B cell (primary cell): ENCODE results near the gene MGST1. TPM values are rescaled to one million over a fixed set of nuclear protein-coding genes. Genes with fewer than 3 reads are reported as not detected.

ENCODE experiments used
- ATAC-seq: fragments of 200-7000 bp; cut with Tn5 transposase; one replicate; pipeline ENCODE4 v1.10.0; 2021; ENCODE audit warnings: low read depth, mild to moderate bottlenecking, moderate number of reproducible peaks, moderate library complexity
- CTCF ChIA-PET: fragments of 350-600 bp; sonication (Branson Sonifier 250); formaldehyde crosslinking; loops from one replicate; lab custom pipeline; 2021; ENCODE audit warnings: antibody characterized with exemption, inconsistent platforms; lab: Charles Lee
- POLR2A ChIA-PET: fragments of 350-600 bp; sonication (Branson Sonifier 250); formaldehyde crosslinking; loops from one replicate; lab custom pipeline; 2021; ENCODE audit warnings: antibody characterized with exemption; lab: Charles Lee
- DNase-seq: peaks from one replicate; pipeline ENCODE4 v3.0.0; 2013
- H2AFZ ChIP-seq: 2 replicates; pipeline ENCODE4 v1.6.1; 2012; ENCODE audit warnings: mild to moderate bottlenecking, low read depth, low read length; ENCODE audit not compliant: insufficient read depth, poor library complexity, severe bottlenecking
- H3K27ac ChIP-seq, 2 donors: 1 replicate in 1 of 2; 2 replicates in 1 of 2; pipeline ENCODE4 v1.5.1; 2012 to 2013; ENCODE audit warnings: low read length in 2 of 2, mild to moderate bottlenecking in 2 of 2, moderate library complexity in 1 of 2
- H3K27me3 ChIP-seq, 4 experiments: fragments of 200-600 bp in 1 of 4; sonication (generic) in 1 of 4; replicated peaks in 1 of 4; 1 replicate in 2 of 4; 2 replicates in 2 of 4; pipeline versions ENCODE4 v1.6.1 to v1.7.0; 2013 to 2016; ENCODE audit warnings: low read length in 3 of 4, mild to moderate bottlenecking in 2 of 4, mixed read lengths in 1 of 4, moderate library complexity in 1 of 4; ENCODE audit not compliant: insufficient read depth in 4 of 4, control insufficient read depth in 3 of 4; ENCODE audit errors: control extremely low read depth in 1 of 4
- H3K36me3 ChIP-seq, 2 experiments: replicated peaks in 1 of 2; 1 replicate in 1 of 2; 2 replicates in 1 of 2; pipeline versions ENCODE4 v1.6.1 to v1.7.1; 2013; ENCODE audit warnings: low read length in 1 of 2; ENCODE audit not compliant: insufficient read depth in 2 of 2, control insufficient read depth in 1 of 2; ENCODE audit errors: control extremely low read depth in 1 of 2, extremely low read depth in 1 of 2
- H3K4me1 ChIP-seq, 2 donors: fragments of 200-600 bp in 1 of 2; sonication (generic) in 1 of 2; 1 replicate in 1 of 2; 2 replicates in 1 of 2; pipeline versions ENCODE4 v1.5.1 to v1.6.1; 2013 to 2017; ENCODE audit warnings: low read length in 2 of 2; ENCODE audit not compliant: control insufficient read depth in 2 of 2, insufficient read depth in 2 of 2
- H3K4me2 ChIP-seq: replicated peaks from 2 replicates; pipeline ENCODE3; 2012; ENCODE audit warnings: mild to moderate bottlenecking, low read depth, low read length; ENCODE audit not compliant: poor library complexity, severe bottlenecking
- H3K4me3 ChIP-seq, 5 experiments: fragments of 200-600 bp in 1 of 5; sonication (generic) in 1 of 5; 1 replicate in 3 of 5; 2 replicates in 2 of 5; pipeline versions ENCODE4 v1.5.1 to v1.7.0; 2011 to 2016; ENCODE audit warnings: low read length in 4 of 5, mild to moderate bottlenecking in 4 of 5, low read depth in 2 of 5, control low read depth in 1 of 5, moderate library complexity in 1 of 5; ENCODE audit not compliant: insufficient read depth in 1 of 5; ENCODE audit errors: control extremely low read depth in 1 of 5, extremely low read depth in 1 of 5
- H3K79me2 ChIP-seq: fragments of 200-600 bp; sonication (generic); one replicate; pipeline ENCODE4 v1.6.0; 2016; ENCODE audit warnings: low read length; ENCODE audit not compliant: control insufficient read depth, insufficient read depth
- H3K9ac ChIP-seq: fragments of 200-600 bp; sonication (generic); 2 replicates; pipeline ENCODE4 v1.6.1; 2017; ENCODE audit warnings: mild to moderate bottlenecking, low read length, moderate library complexity
- H3K9me3 ChIP-seq, 3 donors: one replicate each; pipeline versions ENCODE4 v1.6.1 to v1.7.1; 2013; ENCODE audit warnings: low read length in 2 of 3; ENCODE audit not compliant: control insufficient read depth in 2 of 3, insufficient read depth in 1 of 3; ENCODE audit errors: control extremely low read depth in 1 of 3
- H4K20me1 ChIP-seq: 2 replicates; pipeline ENCODE4 v1.6.0; 2012; ENCODE audit warnings: mild to moderate bottlenecking, low read length; ENCODE audit not compliant: insufficient read depth, control insufficient read depth, poor library complexity, severe bottlenecking
- H3K27ac Mint-ChIP-seq: one replicate; pipeline ENCODE4 v1.8.0; 2021; ENCODE audit warnings: mixed read lengths
- H3K27me3 Mint-ChIP-seq: one replicate; pipeline ENCODE4 v1.8.0; 2021; ENCODE audit warnings: mixed read lengths
- H3K4me1 Mint-ChIP-seq: one replicate; pipeline ENCODE4 v1.8.0; 2021; ENCODE audit warnings: mixed read lengths
- H3K4me3 Mint-ChIP-seq: one replicate; pipeline ENCODE4 v1.8.0; 2021; ENCODE audit warnings: mixed read lengths
- H3K9me3 Mint-ChIP-seq: one replicate; pipeline ENCODE4 v1.8.0; 2022; ENCODE audit warnings: mixed read lengths; ENCODE audit not compliant: insufficient read depth
- CTCF ChIP-seq: fragments of 200-600 bp; IDR thresholded peaks from one replicate; pipeline ENCODE4 v1.8.0; 2022; ENCODE audit warnings: antibody characterized with exemption, mild to moderate bottlenecking
- EZH2 ChIP-seq: IDR thresholded peaks from 2 replicates; pipeline ENCODE4 v1.6.1; 2012; ENCODE audit warnings: borderline replicate concordance, low read depth, mild to moderate bottlenecking, moderate library complexity, low read length; ENCODE audit not compliant: insufficient read depth, poor library complexity, severe bottlenecking
- WGBS: methylation state at CpG from one replicate; pipeline ENCODE4 v1.1.5; 2013; ENCODE audit warnings: missing lambda C conversion rate; ENCODE audit not compliant: insufficient coverage; 5-methylcytosine and 5-hydroxymethylcytosine counted together
- intact Hi-C: fragments of 100-400 bp; cut with micrococcal nuclease; formaldehyde crosslinking; loops from one replicate; pipeline ENCODE4 v1.10.0; 2022
- polyA plus RNA-seq: library from polyadenylated mRNA; depleted of rRNA; stranded (reverse); fragments of >200 nt; gene quantifications from 2 replicates; pipeline ENCODE4 v1.2.3, GENCODE V29; 2012
- total RNA-seq, 2 donors: library from RNA; stranded (reverse); fragments of 120-200 nt in 1 of 2; gene quantifications; 1 replicate in 1 of 2; 2 replicates in 1 of 2; pipeline versions ENCODE4 v1.2.3 to v1.2.4, GENCODE V29; 2013 to 2022

Gene MGST1
- total and polyA plus RNA-seq, 2 donors (not counting 1 experiment from before 2014, with no cell fraction given): 0.25 TPM; not detected in 1

GRCh38 chr12:16384732-16385131 is 37.3 kb downstream of the MGST1 start:
- Mint-ChIP-seq H3K9me3 (no peaks in the 10 kb centered on the region), H3K27me3 (no peaks in the 10 kb centered on the region), H3K4me3 (no peak overlapping the region), H3K27ac (no peak overlapping the region), H3K4me1 (no peaks in the 10 kb centered on the region)
- H3K4me3 ChIP-seq: no peak overlapping the region
- no peaks in the 10 kb centered on the region for H3K79me2 ChIP-seq
- no peaks in the 10 kb centered on the region for H3K4me1 ChIP-seq
- no peaks in the 10 kb centered on the region for H4K20me1 ChIP-seq
- CTCF ChIA-PET: no interaction called here
- no peaks in the 10 kb centered on the region for H3K27me3 ChIP-seq
- TF ChIP-seq CTCF: no peak
- ATAC-seq: no peak
- no peak overlapping the region for H3K4me2 ChIP-seq
- H3K9ac ChIP-seq: no peak overlapping the region
- POLR2A ChIA-PET: no interaction called here
- no peak overlapping the region for H3K27ac ChIP-seq
- 90% methylated on average over 4 of the region's 5 CpGs for WGBS
- H3K9me3 ChIP-seq: no peaks in the 10 kb centered on the region
- no peak for DNase-seq
- no peaks in the 10 kb centered on the region for H3K36me3 ChIP-seq
- intact Hi-C loops: no loop called here
- no peak overlapping the region for H2AFZ ChIP-seq

GRCh38 chr12:16385782-16386646 is 38.6 kb downstream of the MGST1 start:
- Histone ChIP-seq H4K20me1 (no peaks in the 10 kb centered on the region), H3K36me3 (no peaks in the 10 kb centered on the region), H3K9me3 (no peaks in the 10 kb centered on the region), H3K27ac (no peak overlapping the region), H3K9ac (no peak overlapping the region), H3K4me2 (no peak overlapping the region), H3K4me3 (no peak overlapping the region), H3K79me2 (no peaks in the 10 kb centered on the region), H2AFZ (no peak overlapping the region), H3K4me1 (no peaks in the 10 kb centered on the region), H3K27me3 (no peaks in the 10 kb centered on the region)
- Mint-ChIP-seq H3K27me3 (no peaks in the 10 kb centered on the region), H3K27ac (no peak overlapping the region), H3K4me3 (no peak overlapping the region), H3K9me3 (no peaks in the 10 kb centered on the region), H3K4me1 (no peaks in the 10 kb centered on the region)
- ATAC-seq: no peak
- WGBS: 55% methylated on average over 8 of the region's 13 CpGs
- DNase-seq: no peak
- intact Hi-C loops: no loop called here
- ChIA-PET POLR2A (no interaction called here), CTCF (no interaction called here)
- TF ChIP-seq CTCF: no peak
- no peak for TF ChIP-seq EZH2
